Prostate gland (tissue), 2 donors: ENCODE results near the gene RPL19. TPM values are rescaled to one million over a fixed set of nuclear protein-coding genes. Genes with fewer than 3 reads are reported as not detected.
A peak's percentile ranks its signal among the peaks of the same experiment; 100 is the strongest.

ENCODE experiments used
- DNase-seq: peaks from one replicate; pipeline ENCODE4 v3.0.0-alpha.2; 2019; ENCODE audit warnings: low spot score
- H3K27ac ChIP-seq, 2 donors: fragments of 200-600 bp; sonication (generic); 2 replicates each; pipeline ENCODE4 v1.5.1; 2017 to 2019
- H3K27me3 ChIP-seq: fragments of 200-600 bp; sonication (generic); replicated peaks from 2 replicates; pipeline ENCODE4 v1.5.1; 2019; ENCODE audit not compliant: insufficient read depth
- H3K36me3 ChIP-seq, 2 donors: fragments of 200-600 bp; sonication (generic); 1 replicate in 1 of 2; 2 replicates in 1 of 2; pipeline versions ENCODE4 v1.5.1 to v1.8.1; 2017 to 2019
- H3K4me1 ChIP-seq: fragments of 200-600 bp; sonication (generic); replicated peaks from 2 replicates; pipeline ENCODE4 v1.5.1; 2019
- H3K4me3 ChIP-seq, 2 donors: fragments of 200-600 bp; sonication (generic); 2 replicates each; pipeline ENCODE4 v1.5.1; 2017 to 2019
- H3K9me3 ChIP-seq: fragments of 200-600 bp; sonication (generic); 2 replicates; pipeline ENCODE4 v1.5.1; 2017
- CTCF ChIP-seq, 4 experiments: fragments of 200-600 bp in 2 of 4; fragments of 450-650 bp in 2 of 4; sonication (generic) in 2 of 4; IDR thresholded peaks; 1 replicate in 3 of 4; 2 replicates in 1 of 4; pipeline ENCODE4 v1.5.1; 2016 to 2019; ENCODE audit warnings: antibody characterized with exemption in 4 of 4, mild to moderate bottlenecking in 2 of 4, moderate library complexity in 2 of 4
- POLR2A ChIP-seq: fragments of 450-650 bp; IDR thresholded peaks from one replicate; pipeline ENCODE4 v1.6.1; 2016; ENCODE audit warnings: antibody characterized with exemption, mild to moderate bottlenecking
- POLR2AphosphoS5 ChIP-seq: sonication (generic); formaldehyde crosslinking; IDR thresholded peaks from one replicate; pipeline ENCODE4 v1.6.1; 2017; ENCODE audit warnings: antibody characterized with exemption
- WGBS: methylation state at CpG from one replicate; pipeline ENCODE4 v1.1.5; 2018; 5-methylcytosine and 5-hydroxymethylcytosine counted together
- intact Hi-C: fragments of 100-400 bp; cut with DNase I; formaldehyde crosslinking; loops from one replicate; pipeline ENCODE4 v1.14.2; 2022
- total RNA-seq, 2 donors: library from RNA; depleted of rRNA; stranded (reverse); fragments of >200 nt; gene quantifications; one replicate each; pipeline ENCODE4 v1.1.0, GENCODE V29; 2016

RPL19 gene
- total RNA-seq, 2 donors from 2014 or later = 2,194 to 3,634 TPM

- intact Hi-C loops = no loop called here
- DNase-seq = no peak
- 76% methylated on average over 4 of the region's 6 CpGs for WGBS
- no peak overlapping the region for H3K4me3 ChIP-seq
- H3K27ac ChIP-seq = no peak overlapping the region
- no peak for TF ChIP-seq POLR2A
- no peak for TF ChIP-seq POLR2AphosphoS5
- TF ChIP-seq CTCF (IDR thresholded peaks at IDR 0.05) = no peak
- H3K27me3 ChIP-seq = no peaks in the 10 kb centered on the region
- no peaks in the 10 kb centered on the region for H3K4me1 ChIP-seq
- H3K9me3 ChIP-seq = no peaks in the 10 kb centered on the region
- no peaks in the 10 kb centered on the region for H3K36me3 ChIP-seq
Measured at GRCh38 chr17:39236981-39237441, 36.9 kb downstream of the RPL19 start.

GRCh38 chr17:39237586-39237985 is 37.5 kb downstream of the RPL19 start:
- no peaks in the 10 kb centered on the region for H3K9me3 ChIP-seq
- H3K4me1 ChIP-seq = no peaks in the 10 kb centered on the region
- no peak for TF ChIP-seq CTCF (IDR thresholded peaks at IDR 0.05)
- H3K27me3 ChIP-seq = no peaks in the 10 kb centered on the region
- 88% methylated on average over 7 of the region's 7 CpGs for WGBS
- H3K27ac ChIP-seq = no peak overlapping the region
- H3K4me3 ChIP-seq = no peak overlapping the region
- intact Hi-C loops = no loop called here
- no peak for DNase-seq
- H3K36me3 ChIP-seq = no peaks in the 10 kb centered on the region

- no peak overlapping the region for H3K27ac ChIP-seq
- no peaks in the 10 kb centered on the region for H3K9me3 ChIP-seq
- H3K36me3 ChIP-seq = no peaks in the 10 kb centered on the region
- no peaks in the 10 kb centered on the region for H3K4me1 ChIP-seq
- no peaks in the 10 kb centered on the region for H3K27me3 ChIP-seq
- TF ChIP-seq POLR2AphosphoS5 (no peak), POLR2A (no peak), CTCF (IDR thresholded peaks at IDR 0.05) (no peak)
- intact Hi-C loops = no loop called here
- 27% methylated on average over 15 of the region's 15 CpGs for WGBS
- no peak overlapping the region for H3K4me3 ChIP-seq
- DNase-seq = peak; percentile 30
Measured at GRCh38 chr17:39238311-39238972, 38.4 kb downstream of the RPL19 start.

GRCh38 chr17:39239640-39240314 is 39.7 kb downstream of the RPL19 start:
- Histone ChIP-seq H3K9me3 (no peaks in the 10 kb centered on the region), H3K36me3 (no peaks in the 10 kb centered on the region), H3K27me3 (no peaks in the 10 kb centered on the region), H3K27ac (no peak overlapping the region), H3K4me1 (no peaks in the 10 kb centered on the region), H3K4me3 (no peak overlapping the region)
- no peak for DNase-seq
- TF ChIP-seq POLR2AphosphoS5 (no peak), POLR2A (no peak), CTCF (IDR thresholded peaks at IDR 0.05) (peak in 3 of 4 experiments; percentile 32 to 54 (median 42))
- intact Hi-C loops = loop anchor here (5.0 kb wide), 1 partner anchor 32 kb away; no protein-coding TSS in a partner anchor
- WGBS = 24% methylated on average over 16 of the region's 16 CpGs

- H3K9me3 ChIP-seq = no peaks in the 10 kb centered on the region
- no peak overlapping the region for H3K4me3 ChIP-seq
- H3K27ac ChIP-seq = no peak overlapping the region
- DNase-seq = no peak
- no peaks in the 10 kb centered on the region for H3K27me3 ChIP-seq
- H3K36me3 ChIP-seq = no peaks in the 10 kb centered on the region
- TF ChIP-seq POLR2A (no peak), POLR2AphosphoS5 (no peak), CTCF (IDR thresholded peaks at IDR 0.05) (no peak)
- 83% methylated on average over 5 of the region's 5 CpGs for WGBS
- H3K4me1 ChIP-seq = no peaks in the 10 kb centered on the region
- intact Hi-C loops = loop anchor here (5.0 kb wide), 1 partner anchor 33 kb away; no protein-coding TSS in a partner anchor
Measured at GRCh38 chr17:39240631-39241030, 40.5 kb downstream of the RPL19 start.
